ENCODE measurements around the gene RASA4.
"Not testable (repeated sequence)": the region's sequence is repeated elsewhere in the genome, so short reads cannot be mapped to it uniquely, and the experiment has no call there.

Gene RASA4

DNA sequence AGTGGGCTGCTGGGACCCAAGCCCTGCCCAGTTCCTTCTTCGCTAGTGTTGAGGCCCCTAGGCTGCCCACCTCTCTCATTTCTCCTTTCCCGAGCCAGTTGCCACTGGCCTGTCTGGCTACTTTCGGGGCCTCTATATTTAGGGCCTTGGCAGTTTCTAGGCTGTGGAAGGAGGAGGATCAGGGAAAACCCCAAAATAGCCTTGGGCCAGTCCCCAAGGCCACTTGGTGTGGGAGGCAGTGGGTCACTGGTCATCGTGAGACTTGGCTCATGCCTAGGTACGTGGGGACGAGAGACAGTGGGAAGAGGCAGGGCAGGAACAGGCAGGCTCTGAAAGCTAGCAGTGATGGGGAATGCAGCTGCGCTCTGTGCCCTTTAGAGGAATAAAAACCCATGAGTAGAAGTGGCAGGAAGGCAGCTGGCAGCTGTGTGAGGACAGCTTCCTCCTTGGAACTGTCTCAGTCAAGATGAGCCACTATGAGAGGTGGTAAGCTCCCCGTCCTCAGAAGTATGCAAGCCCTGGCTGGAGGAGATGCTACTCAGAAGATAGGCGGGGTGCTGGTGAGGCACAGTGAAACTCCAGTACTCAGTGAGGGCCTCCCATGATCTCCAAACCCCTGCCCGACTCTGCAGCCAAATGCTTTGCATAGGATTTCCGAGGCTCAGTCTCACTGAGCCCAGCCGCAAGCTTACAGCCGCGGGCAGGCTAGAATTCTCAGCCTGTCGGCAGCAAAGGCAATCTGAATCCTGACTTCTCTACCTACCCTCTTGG is 2.8 kb downstream of the RASA4 start:
- H3K9me3 Mint-ChIP-seq, H3K4me1 Mint-ChIP-seq, ATAC-seq, H3K27me3 Mint-ChIP-seq, H3K4me3 Mint-ChIP-seq, H3K27ac Mint-ChIP-seq: not testable (repeated sequence)
- peak in 1 of 2 donors; percentile 25 for DNase-seq

DNA sequence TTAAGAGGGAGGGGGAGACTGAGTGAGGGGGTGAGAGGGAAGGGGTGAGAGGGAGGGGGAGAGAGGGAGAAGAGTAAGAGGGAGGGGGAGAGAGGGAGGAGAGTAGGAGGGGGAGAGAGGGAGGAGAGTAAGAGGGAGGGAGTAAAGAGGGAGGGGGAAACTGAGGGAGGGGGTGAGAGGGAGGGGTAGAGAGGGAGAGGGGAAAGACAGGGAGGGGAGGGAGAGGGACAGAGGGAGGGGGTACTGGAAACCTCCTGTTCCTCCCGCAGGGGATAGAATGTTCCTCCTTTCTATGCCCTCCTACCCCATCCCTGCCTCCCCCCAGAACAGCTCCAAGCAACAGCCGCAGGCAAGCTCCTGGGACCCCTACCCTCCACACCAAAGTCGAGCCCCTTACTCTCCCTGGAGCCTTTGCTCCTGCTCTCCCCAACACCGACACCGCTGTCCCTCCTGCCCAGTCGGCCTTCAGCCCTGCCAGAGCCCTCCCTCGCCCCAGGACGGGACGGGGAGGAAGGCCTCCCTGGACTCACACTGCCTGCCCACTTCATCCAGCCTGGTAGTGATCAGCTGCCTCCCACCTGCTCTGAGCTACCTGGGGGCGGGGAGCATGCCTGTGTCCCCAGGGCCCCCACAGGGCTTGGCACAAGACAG is 4.8 kb downstream of the RASA4 start:
- peak overlapping the region in 1 of 2 donors; percentile 75 for H3K27ac Mint-ChIP-seq

DNA sequence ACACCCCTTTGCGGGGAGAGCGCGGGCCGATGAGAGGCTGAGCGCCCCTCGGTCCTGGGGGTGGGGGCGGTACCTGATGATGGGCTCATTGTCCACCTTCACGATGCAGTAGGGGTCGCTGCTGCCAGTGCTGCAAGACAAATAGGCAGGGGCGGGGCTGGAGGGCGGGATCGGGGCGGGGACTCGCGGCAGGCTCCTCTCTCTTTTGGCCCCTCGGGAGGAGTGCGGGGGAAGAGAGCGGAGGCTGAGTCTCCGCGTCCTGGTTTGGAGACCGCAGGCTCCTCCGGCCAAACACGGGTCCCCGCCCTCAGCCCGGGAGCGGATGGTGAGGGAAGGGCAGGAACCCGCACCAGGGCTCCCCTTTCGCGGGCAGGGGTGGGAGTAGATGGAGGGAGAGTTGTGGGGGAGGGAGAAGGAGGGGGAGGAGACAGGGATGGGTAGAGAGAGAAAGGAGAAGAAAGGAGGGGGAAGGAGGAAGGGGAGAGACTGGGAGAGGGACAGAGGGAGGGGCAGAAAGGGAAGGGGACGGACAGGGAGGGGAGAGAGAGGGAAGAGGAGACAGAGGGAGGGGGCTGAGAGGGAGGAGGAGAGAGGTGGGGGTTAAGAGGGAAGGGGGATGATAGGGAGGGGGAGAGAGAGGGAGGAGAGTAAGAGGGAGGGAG is 5.4 kb downstream of the RASA4 start:
- ATAC-seq, result peak; percentile 67
- not testable (repeated sequence) for H3K4me3 Mint-ChIP-seq

More for the DNA sequence above, 4.8 kb downstream of the RASA4 start:
- H3K4me3 Mint-ChIP-seq, result peak overlapping the region in 1 of 2 donors; percentile 60
- ATAC-seq, H3K4me1 Mint-ChIP-seq, H3K9me3 Mint-ChIP-seq, H3K27me3 Mint-ChIP-seq: not testable (repeated sequence)
- DNase-seq, result peak in 1 of 2 donors; percentile 22

DNA sequence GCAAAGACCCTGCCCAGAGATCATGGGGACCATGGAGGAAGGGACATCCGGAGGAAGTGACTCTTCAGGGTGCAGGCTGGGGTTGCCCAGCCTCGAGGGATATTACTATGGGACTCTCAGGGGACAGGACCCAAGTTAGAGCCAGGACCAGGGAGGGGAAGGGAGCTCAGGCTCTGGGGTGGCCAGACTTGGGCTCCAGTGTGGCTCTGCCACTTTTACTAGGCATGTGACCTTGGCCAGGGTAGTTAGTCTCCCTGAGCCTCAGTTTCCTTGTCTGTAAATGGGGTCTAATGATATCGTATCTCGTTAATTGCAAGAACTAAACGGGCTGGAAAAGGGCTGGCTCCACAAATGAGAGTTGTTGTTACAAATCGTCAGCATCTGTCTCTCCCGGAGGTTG is 6.1 kb downstream of the RASA4 start:
- H3K4me3 Mint-ChIP-seq, result peak overlapping the region in 1 of 2 donors; percentile 24
- not testable (repeated sequence) for ATAC-seq, H3K27ac Mint-ChIP-seq, DNase-seq, H3K9me3 Mint-ChIP-seq, H3K4me1 Mint-ChIP-seq, H3K27me3 Mint-ChIP-seq

More for the DNA sequence above, 5.4 kb downstream of the RASA4 start:
- H3K4me1 Mint-ChIP-seq, H3K27ac Mint-ChIP-seq, DNase-seq, H3K27me3 Mint-ChIP-seq, H3K9me3 Mint-ChIP-seq: not testable (repeated sequence)

DNA sequence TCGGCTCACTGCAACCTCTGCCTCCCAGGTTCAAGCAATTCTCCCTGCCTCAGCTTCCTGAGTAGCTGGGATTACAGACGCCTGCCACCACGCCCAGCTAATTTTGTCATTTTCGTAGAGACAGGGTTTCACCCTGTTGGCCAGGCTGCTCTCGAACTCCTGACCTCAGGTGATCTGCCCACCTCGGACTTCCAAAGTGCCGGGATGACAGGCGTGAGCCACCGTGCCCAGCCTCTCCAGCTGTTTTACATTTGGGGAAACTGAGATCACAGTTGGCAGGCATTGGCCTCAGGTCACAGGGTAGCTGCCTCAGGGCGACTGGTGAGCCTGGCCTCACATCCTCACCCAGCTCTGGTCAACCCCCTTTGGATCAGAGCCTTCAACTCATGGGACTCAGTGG is 6.8 kb downstream of the RASA4 start:
- not testable (repeated sequence) for H3K4me3 Mint-ChIP-seq, H3K27ac Mint-ChIP-seq, H3K9me3 Mint-ChIP-seq, ATAC-seq, DNase-seq, H3K4me1 Mint-ChIP-seq, H3K27me3 Mint-ChIP-seq

DNA sequence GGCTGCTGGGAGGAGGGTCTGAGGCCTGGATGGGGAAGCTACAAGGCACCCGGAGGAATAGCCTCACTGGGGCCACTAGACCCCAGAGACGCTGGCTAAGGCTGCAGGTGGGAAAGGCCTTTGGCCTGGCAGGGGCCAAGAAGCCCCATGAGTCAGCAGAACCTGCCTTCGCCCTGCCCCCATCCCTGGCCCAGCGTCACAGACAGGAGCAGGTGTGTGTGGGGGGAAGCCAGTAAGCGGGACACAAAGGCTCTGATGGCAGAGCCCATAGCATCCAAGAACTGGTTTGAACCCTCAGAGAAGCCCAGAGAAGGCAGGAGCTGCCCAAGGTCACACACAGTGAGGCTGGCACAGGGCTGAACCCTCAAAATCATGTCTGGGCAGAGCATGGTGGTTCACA is 9.7 kb downstream of the RASA4 start:
- not testable (repeated sequence) for DNase-seq, H3K4me3 Mint-ChIP-seq, H3K27me3 Mint-ChIP-seq, ATAC-seq, H3K9me3 Mint-ChIP-seq, H3K27ac Mint-ChIP-seq, H3K4me1 Mint-ChIP-seq

DNA sequence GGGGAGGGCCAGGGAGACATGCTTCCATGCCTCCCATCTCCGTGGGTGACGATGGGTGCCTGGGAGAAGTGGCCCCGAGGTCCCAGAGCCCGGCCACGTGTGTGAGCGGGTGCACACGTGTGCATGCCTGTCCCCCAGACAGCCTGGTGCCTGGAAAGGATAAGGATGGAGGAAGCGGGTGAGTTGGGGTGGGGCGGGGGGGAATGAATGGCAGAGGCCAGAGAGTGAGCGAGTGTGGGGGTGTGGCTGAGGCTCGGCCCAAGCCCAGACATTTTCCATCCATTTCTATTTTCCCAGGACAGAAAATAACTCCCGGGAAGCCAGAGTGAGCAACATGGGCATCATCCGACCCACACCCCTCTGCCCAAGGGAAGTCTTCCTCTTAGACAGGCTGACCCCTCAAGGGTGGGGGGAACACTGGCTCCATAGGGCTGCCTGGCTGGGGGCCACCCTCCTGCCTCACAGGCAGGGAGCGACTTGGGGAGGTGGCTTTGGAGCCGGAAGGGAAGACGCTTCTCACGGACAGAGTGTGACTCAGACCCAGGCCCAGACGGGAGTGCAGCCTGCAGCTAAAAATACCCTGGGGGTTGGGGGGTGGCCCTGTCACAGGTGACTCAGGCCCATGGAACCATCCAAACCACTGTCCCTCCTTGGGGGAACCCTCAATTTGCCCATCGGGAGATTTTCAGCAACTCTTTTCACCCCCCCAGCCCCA is 12.0 kb downstream of the RASA4 start:
- ATAC-seq, result peak; percentile 11
- H3K4me1 Mint-ChIP-seq, DNase-seq, H3K4me3 Mint-ChIP-seq, H3K9me3 Mint-ChIP-seq, H3K27ac Mint-ChIP-seq, H3K27me3 Mint-ChIP-seq: not testable (repeated sequence)

DNA sequence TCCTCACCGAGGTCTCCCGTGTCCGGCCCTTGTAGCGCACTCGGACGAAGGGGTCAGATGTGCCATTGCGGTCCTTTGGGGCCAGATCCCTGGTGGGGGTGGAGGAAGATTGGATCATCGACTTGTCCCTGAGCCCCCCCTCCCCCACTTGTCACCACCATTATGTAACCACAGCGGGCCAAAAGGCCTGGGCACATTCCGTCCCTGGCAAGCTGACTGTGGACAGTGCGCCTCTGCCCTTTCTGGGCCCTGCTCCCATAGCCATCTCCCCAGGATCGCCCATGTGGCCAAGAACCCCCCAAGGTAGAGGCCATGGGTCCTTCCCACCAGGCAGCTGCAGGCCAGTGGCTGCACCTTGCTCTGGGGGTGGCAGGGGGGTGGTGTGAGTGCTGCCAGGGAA is 14.2 kb downstream of the RASA4 start:
- not testable (repeated sequence) for DNase-seq, H3K9me3 Mint-ChIP-seq, H3K27me3 Mint-ChIP-seq, H3K27ac Mint-ChIP-seq, H3K4me3 Mint-ChIP-seq, H3K4me1 Mint-ChIP-seq, ATAC-seq

DNA sequence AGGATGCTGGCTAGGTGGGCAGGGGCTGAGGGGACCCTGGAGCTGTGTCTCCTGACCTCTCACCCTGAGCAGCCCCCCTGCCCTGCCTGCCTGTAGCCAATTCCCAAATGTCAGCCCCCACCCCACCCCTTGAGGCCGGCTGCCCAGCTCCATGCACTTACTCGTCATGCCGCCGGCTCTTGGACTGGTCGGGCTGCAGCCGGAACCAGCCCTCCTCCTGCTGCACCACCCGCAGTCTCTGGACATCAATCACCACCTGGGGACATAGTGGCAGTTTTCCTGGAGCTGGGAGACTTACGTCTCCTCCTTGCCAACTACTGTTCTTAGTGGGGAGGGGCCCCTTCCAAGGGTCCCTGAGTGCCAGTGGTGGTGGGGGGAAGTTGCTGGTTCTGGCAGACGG is 16.9 kb downstream of the RASA4 start:
- not testable (repeated sequence) for H3K4me3 Mint-ChIP-seq, DNase-seq, ATAC-seq, H3K27ac Mint-ChIP-seq, H3K4me1 Mint-ChIP-seq, H3K9me3 Mint-ChIP-seq, H3K27me3 Mint-ChIP-seq

DNA sequence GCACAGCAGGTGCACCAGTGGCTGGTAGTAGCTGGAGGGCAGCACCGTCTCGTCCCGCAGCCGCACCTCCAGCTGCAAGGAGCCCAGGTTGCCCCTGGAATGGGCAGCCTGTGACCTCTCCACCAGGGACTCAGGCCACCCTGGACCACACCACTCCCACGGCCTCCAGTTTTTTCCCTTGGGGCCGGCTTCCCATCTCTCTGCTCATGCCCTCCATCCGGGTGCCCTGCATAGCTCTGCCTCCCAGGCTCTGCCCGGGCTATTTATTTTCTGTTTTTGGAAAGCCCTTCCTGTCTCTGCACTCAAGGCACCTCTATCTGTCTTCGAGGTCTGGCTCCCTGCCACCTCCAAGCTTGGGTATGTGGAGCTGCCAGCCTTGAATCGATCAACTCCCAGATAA is 20.5 kb downstream of the RASA4 start:
- not testable (repeated sequence) for H3K4me1 Mint-ChIP-seq, ATAC-seq, H3K9me3 Mint-ChIP-seq, H3K4me3 Mint-ChIP-seq, H3K27ac Mint-ChIP-seq, H3K27me3 Mint-ChIP-seq
- DNase-seq, result peak in 1 of 2 donors; percentile 9

DNA sequence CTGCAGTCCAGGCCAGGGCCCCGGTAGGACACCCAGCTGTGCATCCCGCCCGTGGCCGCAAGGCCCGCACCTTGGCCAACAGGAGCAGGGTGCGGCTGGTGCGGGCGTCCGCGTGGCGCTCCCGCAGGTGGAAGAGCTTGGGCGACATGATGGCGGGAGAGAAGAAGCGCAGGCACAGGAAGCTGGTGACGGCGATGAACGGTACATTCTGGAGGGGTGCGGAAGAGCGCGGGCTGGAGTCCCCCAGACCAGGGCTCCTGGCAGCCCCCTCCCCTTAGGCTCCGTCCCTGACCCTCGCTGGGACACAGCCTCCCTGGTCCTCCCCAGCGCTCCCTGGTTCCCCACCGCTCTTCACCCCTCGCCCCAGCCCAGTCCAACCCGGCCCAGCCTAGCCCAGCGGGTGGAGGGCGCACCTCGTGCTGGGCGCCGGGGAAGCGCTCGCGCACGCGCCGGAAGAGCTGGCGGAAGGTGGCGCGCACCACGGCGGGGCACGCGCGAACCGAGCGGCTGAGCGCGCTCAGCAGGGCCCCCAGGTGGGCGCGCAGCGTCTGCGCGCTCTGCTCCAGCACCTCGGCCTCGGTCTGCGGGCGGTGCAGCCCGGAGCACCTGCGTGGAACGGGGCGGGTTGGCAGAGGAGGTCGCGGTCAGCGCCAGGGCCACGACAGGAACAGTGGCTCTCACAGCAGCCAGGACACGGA is 22.8 kb downstream of the RASA4 start:
- not testable (repeated sequence) for H3K27me3 Mint-ChIP-seq, H3K4me3 Mint-ChIP-seq, H3K4me1 Mint-ChIP-seq, H3K9me3 Mint-ChIP-seq, DNase-seq, H3K27ac Mint-ChIP-seq
- peak; percentile 84 for ATAC-seq

DNA sequence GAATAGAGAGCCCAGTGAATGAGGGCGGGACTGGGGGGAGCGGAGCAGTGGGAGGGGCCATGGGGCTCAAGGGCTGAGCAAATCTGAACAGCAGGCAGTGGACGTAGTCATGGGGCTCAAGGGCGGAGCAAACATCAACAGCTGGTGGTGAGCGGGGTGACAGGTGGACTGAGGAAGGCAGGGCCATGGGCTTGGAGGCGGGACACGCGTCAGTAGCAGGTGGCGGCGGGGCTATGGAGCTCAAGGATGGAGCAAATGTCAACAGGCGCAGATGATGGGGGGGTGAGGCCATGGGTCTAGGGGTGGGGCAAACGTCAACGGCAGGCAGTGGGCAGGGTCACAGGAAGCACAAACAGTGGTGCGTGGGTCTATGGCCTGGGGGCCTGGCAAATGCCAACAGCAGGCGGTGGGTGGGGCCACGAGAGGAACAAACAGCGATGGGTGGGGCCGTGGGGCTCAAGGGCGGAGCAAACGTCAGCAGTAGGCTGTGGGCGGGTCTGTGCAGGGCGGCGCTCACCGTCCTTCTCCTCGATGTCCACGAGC is 24.0 kb downstream of the RASA4 start:
- H3K27ac Mint-ChIP-seq, H3K4me3 Mint-ChIP-seq, H3K9me3 Mint-ChIP-seq, H3K4me1 Mint-ChIP-seq, H3K27me3 Mint-ChIP-seq: not testable (repeated sequence)
- peak; percentile 70 for ATAC-seq
- DNase-seq, result peak; percentile 48 to 52

DNA sequence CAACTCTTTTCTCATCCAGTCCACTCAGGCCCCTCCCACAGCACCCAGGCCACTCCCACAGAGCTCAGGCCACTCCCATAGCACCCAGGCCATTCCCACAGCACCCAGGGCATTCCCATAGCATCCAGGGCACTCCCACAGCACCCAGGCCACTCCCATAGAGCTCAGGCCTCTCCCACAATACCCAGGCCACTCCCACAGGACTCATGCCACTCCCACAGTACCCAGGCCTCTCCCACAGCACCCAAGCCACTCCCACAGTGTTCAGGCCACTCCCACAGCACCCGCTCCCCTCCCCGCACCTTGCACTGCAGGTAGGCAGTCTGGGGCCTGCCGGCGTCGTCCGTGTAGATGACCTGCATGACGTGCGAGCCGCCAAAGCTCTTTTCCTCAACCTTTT is 26.7 kb downstream of the RASA4 start:
- not testable (repeated sequence) for H3K27me3 Mint-ChIP-seq, H3K4me3 Mint-ChIP-seq, H3K4me1 Mint-ChIP-seq

DNA sequence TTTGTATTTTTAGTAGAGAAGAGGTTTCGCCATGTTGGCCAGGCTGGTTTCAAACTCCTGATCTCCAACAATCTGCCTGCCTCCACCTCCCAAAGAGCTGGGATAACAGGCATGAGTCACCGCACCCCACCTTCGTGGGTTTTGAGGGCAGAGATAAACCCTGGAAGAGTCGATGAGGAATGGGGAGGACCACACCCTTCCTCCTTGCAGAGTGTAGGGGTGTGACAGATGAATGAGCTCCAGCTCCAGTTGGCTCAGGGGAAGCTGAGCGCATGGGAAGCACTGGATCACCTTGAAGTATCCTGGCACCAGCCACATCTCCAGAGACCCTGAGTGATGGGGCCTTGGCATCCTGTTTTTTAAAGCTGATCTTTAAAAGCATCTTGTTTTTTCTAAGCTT is 33.1 kb downstream of the RASA4 start:
- not testable (repeated sequence) for ATAC-seq, H3K9me3 Mint-ChIP-seq, DNase-seq, H3K27me3 Mint-ChIP-seq, H3K27ac Mint-ChIP-seq, H3K4me3 Mint-ChIP-seq, H3K4me1 Mint-ChIP-seq

More for the DNA sequence above, 26.7 kb downstream of the RASA4 start:
- not testable (repeated sequence) for H3K27ac Mint-ChIP-seq, H3K9me3 Mint-ChIP-seq, DNase-seq
- ATAC-seq, result peak; percentile 41

DNA sequence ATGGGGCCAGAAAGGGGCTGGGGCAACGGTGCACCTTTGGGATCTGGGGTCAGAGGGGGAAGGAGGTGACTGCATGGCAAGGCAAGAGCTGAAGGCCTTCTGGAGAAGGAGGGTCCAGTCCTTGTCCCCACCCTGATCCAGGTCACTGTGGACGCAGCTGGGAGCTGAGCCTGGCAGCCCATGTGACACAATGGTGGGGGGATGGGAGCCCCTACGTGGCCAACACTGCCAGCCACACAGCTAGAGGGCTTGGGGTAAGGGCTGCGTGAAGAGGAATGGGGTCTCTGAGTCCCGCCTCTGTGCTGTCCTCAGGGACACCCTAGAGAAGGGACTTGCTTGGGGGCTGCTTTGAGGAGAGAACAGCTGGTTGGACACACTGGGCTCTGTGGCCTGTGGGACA is 34.8 kb downstream of the RASA4 start:
- H3K4me3 Mint-ChIP-seq, DNase-seq, H3K9me3 Mint-ChIP-seq, H3K4me1 Mint-ChIP-seq, H3K27me3 Mint-ChIP-seq, ATAC-seq, H3K27ac Mint-ChIP-seq: not testable (repeated sequence)
